HUDEP-2 (cell line): Measurements from ENCODE around the gene TAF10.

Experiments used
- DNase-seq, 76 experiments: peaks; one replicate each; lab custom pipeline; 2025; ENCODE audit not compliant: unreplicated experiment in 76 of 76; lab: John Stamatoyannopoulos, UW

TAF10 gene

DNA sequence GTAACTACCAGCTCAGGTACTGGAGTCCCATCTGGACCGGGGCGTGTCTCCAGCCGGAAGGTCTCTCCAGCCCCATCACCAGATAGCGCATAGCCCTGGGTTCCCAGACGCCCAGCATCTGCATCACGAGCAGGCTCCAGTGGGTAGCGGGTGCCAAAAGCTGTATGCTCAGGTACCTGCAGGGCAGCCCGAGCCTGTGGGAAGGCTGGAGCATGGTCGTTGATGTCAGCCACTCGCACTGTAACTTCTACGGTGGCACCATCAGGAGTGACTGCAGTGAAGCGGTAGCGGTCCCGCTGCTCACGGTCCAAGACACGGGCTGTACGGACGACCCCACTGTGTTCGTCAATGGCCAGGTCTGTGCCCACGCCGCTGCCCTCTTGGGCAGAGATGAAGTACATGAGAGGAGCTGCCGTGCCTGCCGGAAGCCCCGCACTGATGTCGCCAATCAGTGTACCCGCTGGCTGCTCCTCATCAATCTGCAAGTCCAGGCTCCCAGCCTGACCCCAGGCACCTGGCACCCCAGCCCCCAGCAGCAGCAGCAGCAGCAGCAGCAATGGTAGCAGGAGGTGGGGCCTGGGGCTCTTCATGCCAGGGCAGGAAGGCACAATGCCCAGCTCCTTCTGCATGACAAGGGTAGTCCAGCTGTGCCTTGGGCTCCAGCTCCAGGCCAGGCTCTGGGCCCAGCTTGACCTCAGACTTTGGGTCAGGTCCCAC is 29.1 kb upstream of the TAF10 start:
- DNase-seq: no peak

DNA sequence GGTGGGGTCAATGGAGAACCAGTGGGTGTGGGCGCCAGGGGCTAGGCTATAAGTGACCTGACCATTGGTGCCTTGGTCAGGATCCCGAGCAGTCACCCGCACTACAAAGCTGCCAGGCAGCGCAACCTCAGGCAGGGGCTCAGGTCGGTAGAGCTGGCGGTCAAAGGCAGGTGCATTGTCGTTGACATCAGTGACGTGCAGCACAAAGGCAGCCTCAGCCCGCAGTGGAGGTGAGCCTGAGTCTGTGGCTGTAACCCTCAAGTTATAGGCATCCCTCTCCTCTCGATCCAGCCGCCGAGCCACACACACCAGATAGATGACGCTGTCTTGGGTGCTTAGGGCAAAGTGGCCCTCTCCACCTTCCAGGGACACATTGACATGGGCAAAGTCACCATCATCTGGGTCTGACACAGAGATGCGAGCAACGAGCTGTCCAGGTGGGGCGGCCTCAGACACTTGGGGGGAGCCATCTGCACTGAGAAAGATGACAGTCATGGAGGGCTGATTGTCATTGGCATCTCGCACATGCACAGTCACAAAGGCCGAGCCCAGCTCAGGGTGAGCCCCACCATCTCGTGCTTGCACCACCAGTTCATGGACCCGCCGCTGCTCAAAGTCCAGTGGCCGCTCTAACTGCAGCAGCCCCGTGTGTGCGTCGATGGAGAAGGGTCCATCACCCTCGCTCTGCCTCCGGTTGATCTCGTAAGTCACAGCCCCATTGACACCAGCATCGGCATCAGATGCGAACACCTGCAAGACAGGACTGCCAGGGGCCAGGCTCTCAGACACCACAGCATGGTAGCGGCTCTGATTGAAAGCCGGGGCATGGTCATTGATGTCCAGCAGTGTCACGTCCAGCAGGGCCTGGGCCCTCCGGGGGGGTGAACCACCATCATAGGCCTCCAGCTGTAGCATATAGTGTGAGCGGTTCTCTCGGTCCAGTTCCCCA is 28.3 kb upstream of the TAF10 start:
- no peak for DNase-seq

DNA sequence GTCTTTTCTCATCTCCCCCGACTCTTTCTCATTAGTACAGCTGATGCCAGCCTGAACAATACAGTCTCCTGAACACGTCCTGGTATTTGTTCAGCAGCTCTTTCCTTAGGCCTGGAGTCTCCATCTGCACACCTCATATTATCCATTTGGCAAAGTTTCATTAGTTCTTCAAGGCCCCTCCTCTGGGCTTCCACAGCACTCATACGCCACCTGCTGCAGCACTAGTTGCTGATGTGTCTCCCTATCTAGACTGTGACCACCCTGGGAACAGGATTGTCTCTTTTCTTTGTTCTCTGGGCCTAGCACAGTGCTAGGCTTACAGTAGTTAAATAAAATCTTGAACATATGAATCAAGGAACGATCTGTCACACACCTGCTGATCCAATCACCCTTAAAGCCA is 26.4 kb upstream of the TAF10 start:
- DNase-seq: peak in 3 of 76 experiments; percentile 3 to 6 (median 4)

DNA sequence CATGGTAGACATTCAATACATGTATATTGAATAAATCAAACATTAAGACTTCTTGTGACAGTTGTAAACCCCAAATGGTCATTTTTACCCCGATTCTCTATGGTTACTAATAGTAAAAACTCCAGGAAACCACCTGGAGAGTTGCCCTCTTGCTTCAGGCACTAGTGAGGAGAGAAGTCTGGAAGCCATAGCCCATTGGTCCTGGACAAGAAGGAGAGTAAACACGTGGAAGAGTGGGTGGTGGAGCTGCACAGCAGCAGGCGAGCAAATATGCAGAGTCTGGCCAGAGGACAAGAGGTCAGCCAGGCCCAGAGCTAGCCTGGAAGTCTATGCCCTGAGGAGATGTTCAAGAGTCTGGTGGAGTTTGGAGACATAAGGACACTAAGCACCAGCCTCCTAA is 25.9 kb upstream of the TAF10 start:
- no peak for DNase-seq

DNA sequence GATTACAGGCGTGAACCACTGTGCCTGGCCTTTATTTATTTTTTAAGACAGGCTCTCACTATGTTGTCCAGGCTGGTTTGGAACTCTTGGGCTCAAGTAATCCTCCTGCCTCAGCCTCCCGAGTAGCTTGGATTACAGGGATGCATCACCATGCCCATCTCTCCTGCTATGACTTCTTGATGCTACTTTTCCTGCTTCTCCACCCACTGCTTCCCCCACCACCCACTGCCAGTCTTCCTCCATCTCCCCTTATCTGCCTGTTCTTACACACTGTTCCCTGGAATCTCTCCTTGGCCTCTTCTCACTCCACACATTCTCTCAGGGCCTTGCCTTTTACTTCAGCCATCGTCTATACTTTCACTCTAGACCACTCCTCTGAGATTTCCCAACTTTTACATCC is 24.5 kb upstream of the TAF10 start:
- DNase-seq: no peak

DNA sequence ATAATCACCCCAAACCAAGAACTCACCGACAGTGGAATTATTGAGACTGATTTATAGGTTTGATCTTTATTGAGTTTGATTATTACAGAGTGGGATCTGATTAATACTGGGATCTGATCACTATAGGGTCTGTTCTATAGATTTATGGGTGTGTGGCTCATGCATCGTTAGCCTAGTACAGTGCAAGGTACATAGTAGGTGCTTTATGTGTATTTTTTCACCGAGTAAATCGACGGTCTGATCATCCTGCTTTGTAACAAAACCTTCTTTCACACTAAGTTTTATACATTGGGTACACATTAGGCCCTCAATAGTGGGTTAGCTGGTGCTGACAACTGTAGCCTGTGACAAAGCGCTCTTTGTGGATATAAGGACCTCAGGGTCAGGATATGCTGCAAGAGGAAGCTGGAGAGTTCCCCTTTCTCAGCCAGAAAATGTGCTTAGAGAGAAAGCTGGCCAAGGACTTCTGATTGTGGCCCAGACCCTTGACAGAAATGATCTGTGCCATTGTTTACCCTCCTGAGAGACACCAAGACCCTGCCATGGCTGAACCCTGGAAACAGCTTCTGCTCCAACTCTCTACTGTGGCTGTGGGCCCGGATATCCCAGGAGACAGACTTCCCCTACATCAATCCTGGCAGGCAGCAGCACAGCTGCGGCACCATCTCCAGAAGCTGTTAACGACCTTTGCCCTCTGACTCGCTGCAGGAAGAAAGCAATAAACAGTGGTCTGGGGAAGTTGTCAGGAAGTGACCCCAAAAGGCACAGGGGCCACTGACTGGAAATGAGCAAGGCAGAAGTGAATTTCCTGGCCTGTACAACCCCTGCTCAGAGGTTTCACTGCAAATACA is 23.3 kb upstream of the TAF10 start:
- no peak for DNase-seq

DNA sequence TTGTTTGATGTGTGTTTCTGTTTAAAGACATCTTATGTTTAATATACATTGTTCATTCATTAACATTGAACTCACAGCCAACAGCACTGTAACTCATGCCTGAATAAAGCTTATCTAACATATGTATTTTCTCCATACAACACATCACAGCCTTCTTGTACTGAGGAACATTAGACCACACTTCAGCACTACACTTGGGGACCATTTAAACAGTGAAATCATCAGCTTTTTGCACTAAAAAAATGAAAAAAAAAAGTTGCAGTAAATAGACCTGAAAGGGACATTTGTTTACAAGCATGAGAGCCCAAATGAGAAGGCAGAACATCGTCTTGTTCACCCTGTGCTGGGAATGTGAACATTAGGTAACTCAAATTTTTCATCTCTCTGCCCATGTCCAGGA is 22.5 kb upstream of the TAF10 start:
- DNase-seq: no peak

DNA sequence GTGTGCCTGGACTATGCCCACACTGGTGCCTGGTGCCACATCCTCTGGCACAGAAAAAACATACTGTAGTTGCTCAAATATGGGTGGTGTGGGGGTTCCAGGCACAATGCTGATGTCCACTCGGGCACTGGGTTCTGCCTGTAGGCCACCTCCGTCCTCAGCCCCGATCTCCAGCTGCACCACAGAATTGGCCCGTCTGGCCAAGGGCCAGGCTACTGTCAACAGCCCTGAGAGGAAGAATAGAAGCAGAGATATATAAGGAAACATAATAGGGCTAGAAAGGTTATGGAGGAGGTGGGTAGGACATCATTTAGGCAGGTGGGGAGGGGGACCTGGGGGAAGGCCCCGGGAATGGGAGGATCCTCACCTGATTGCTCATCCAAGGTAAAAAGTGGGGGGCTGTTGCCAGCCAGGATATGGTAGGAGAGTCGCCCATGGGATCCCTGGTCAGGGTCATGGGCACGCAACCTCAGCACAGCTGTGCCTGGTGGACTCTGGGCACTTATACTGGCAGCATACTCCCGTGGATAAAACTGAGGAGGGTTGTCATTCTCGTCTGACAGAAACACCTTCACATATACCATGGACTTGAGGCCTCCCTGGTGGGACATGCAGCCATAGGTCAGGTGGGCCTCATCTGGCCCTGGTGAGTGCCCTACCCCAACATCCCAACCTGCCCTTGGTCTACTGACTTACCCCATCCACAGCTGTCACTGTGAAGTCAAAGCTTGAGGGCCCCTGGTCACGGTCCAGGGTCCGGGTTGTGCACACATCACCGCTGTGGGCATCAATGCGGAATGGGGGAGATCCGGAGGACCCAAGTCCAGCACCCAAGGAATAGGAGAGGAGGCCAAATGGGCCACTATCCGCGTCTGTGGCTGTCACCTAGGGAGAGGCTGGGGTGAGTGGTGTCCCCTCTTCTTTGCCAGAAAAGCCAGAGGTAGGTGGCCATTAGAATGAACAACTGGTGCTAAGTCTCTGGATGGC is 21.7 kb upstream of the TAF10 start:
- DNase-seq: no peak

DNA sequence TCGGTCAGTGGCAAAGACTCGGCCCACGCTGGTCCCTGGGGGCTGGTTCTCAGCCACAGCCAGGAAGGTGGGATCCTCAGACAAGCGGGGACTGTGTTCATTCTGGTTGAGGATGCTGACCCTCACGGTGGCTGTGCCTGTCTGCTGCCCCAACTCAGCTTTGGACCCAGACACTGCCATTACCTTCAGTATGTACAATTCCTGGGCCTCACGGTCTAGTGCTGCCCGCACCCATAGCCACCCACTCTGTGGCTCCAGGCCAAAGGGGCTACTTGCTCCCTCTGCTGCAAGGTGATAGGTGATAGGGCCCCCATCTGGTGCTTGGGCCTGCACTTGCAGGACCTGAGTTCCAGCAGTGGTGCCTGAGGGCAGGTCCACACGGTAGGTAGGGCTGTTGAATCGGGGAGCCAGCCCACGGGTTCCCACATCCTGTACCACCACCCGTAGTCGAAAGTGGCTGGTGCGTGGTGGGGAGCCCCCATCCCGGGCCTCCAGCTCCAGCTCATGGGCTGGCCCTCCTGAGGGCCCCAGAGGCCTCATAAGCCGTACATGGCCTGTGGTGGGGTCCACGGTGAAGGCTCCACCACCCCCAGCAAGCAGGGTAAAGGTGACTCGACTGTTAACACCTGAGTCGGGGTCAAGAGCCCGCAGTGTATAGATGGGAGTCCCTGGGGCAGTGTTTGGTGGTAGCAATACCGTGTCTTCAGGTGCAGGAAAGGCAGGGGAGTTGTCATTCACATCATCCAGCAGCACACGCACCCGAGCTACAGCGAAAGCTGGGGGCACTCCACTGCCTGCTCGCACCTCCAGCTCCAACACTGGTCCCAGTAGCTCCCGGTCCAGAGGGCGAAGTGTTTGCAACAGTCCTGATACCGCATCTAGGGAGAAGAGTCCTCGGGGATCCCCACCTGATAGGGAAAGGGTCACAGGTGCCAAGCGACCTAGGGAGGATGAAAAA is 20.4 kb upstream of the TAF10 start:
- DNase-seq: no peak

DNA sequence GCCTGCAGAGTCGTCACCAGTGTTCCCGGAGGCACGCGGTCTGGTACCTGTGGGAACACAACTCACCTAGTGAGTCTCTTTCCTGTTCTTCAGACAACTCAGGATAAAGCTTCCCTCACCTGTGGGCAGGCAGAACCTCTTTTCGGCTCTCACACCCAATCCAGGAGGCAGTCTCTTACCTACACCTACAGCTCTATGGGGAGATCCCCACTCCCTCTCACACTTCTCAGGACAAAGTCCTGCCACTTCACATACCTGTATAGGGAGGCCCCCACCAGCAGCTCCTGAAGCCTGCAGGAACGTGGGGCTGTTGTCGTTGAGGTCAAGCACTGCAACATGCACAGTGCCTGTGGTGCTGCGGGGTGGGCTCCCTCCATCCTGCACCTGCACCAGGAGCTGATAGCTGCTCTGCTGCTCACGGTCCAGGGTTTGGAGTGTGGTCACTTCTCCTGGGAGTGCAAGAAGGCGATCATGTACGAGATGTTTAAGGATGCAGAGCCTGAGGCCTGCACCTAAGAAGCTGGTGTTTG is 19.4 kb upstream of the TAF10 start:
- DNase-seq: no peak

DNA sequence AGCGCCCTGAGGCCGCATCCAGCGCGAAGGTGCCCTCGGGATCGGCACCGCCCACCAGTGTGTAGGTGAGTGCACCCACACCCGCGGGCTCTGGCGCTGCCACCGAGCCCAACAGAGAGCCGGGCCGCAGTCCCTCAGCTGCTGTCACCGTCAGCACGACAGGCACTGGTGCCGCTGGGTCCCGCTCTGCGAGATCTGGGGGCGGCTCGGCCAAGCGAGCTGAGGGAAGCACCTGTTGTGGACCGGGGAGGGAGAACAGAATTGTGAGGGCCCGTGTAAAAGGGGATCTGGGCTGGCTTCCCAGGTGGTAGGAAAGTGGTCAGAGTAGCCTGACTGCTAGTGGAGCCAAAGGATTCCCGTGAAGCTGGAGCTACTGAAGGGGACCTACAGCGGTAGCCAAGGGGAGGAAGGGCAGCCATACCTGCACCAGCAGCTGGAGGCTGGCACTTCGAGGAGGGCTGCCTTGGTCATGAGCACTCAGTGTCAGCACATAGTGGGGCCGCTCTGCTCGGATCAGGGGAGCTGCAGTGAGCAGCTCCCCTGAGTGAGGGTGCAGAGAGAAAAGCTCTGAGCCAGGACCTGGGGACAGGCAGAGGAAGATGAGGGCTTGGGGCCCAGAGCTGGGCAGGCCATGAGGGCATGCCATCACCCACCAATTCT is 18.7 kb upstream of the TAF10 start:
- no peak for DNase-seq

DNA sequence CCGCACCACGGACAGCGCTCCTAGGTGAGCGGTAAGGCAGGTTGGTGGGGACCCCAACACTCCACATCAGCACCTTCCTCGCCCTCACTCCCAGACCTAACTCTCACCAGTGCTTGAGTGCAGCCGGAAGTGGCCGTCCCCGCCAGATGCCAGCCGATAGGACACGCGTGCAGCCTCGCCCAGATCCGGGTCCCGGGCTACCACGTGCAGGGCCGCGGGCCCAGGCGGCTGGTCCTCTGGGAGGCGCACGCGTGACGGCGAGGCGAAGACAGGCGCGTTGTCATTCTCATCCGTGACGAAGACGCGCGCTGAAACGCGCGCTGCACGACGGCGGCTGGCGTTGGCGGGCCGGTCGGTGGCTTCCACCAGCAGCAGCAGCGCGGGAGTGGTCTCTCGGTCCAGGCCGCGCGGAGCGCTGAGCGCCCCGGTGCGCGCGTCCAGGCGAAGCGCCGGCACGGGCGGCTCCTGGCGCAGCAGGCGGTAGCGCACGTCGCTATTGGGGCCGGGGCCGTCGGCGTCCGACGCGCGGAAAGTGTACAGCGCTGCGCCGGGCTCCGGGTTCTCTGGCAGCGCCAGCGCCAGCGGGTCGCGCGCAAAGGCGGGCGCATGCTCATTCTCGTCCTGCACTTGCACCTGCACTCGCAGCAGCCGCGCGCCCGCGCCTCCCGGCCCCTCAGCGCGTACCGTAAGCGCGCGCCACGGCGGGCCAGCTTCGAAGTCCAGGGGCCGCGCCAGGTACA is 18.0 kb upstream of the TAF10 start:
- DNase-seq: no peak

DNA sequence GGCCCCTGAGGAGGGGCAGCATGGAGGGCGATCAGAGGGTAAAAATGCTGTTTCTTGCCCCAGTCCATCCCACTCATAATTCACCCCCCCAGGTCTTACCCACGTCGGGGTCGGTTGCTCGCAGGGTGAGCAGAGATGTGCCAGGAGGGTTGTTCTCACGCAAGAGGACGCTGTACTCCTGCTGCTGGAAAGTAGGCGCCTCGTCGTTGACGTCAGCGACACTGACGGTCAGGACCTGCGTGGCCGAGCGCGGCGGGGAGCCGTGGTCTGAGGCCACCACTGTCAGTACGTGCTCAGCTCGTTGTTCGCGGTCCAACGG is 17.5 kb upstream of the TAF10 start:
- no peak for DNase-seq

DNA sequence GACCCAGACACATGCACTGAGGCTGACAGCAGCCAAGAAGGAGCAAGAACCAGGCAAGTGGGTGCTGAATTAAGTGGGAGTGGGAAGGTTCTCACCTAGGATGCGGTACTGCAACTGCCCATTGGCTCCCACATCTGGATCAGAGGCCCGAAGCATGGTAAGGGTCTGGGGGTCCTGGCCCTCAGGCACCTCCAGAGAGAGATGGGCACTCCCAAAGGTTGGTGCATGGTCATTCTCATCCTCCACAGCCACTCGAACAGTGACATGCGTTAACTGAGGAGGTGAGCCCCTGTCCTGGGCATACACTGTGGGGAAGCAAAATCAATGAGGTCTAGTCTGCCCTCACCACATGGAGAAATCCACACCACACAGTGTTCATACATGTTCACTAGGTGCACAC is 16.5 kb upstream of the TAF10 start:
- no peak for DNase-seq

DNA sequence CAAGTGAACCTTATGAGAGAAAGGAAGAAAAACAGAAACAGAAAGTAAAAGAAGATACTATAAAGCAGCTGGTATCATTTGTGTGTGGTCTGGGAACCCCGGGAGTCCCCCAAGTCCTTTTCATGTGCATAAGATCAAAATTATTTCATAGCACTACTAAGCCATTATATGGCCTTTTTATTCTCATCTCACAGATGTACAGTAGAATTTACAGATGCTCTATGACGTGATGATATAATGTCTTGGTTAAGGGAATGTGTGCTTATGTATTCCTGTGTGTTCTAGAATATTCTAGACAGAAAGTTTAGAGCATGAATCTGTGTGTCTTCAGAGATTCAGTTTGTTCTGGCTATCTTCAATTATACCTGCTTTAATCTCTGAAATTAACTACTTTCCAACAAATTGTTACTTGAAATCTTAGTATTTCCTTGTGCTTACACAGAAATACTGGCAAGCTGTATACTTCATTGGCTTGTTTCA is 15.8 kb upstream of the TAF10 start:
- no peak for DNase-seq

DNA sequence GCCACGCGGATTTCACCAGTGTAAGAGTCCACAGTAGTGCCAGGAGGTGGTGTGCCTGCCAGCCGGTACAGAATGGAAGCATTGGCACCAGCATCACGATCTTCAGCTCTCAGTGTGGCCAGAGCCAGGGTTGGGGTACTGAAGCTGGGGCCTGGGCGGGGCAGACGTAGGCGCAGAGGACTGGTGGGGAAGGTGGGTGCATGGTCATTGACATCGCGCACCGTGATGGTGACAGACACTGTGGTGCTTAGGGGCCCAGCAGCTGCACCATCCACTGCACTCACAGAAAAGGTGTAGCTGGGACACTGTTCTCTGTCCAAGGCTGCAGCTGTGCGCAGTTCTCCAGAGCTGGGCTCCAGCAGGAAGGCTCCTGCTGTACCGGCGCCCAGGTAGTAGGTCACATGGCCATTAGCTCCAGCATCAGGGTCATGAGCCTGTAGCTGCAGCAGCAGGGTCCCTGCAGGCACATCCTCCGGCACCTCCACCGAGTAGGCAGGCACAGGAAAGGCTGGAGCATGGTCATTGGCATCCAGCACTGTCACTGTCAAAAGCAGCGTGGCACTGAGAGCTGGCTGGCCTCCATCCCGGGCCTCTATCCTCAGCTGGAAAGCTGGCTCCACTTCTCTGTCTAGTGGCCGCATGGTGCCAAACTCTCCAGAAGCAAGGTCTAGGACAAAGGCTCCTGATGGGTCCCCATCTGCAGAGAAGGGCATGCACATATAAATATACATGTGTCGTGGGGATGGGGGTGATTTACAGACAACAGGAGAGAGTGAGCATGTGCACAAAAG is 15.2 kb upstream of the TAF10 start:
- no peak for DNase-seq
